H9 (cell line): Measurements from ENCODE around the gene OGFOD2. TPM values are rescaled to one million over a fixed set of nuclear protein-coding genes. Genes with fewer than 3 reads are reported as not detected.

Experiments
- DNase-seq: peaks from one replicate; pipeline ENCODE4 v3.0.0-alpha.2; 2017
- H2AFZ ChIP-seq: one replicate; pipeline ENCODE4 v1.6.1; 2013; ENCODE audit warnings: mild to moderate bottlenecking, low read length, control low read depth, moderate library complexity
- H2AK5ac ChIP-seq: 2 replicates; pipeline ENCODE4 v1.6.1; 2013; ENCODE audit warnings: low read length, control low read depth, mixed read lengths; ENCODE audit not compliant: insufficient read length
- H2BK120ac ChIP-seq: one replicate; pipeline ENCODE4 v1.6.1; 2013; ENCODE audit warnings: low read depth, mild to moderate bottlenecking, low read length, control low read depth, inconsistent platforms; ENCODE audit not compliant: poor library complexity, severe bottlenecking
- H2BK12ac ChIP-seq: 2 replicates; pipeline ENCODE4 v1.6.1; 2013; ENCODE audit warnings: low read length, control low read depth, mixed read lengths, low read depth; ENCODE audit not compliant: insufficient read length
- H2BK15ac ChIP-seq: 2 replicates; pipeline ENCODE4 v1.6.1; 2013; ENCODE audit warnings: low read depth, low read length, control low read depth
- H2BK20ac ChIP-seq: one replicate; pipeline ENCODE4 v1.6.1; 2013; ENCODE audit warnings: low read depth, mild to moderate bottlenecking, low read length, control low read depth, inconsistent platforms; ENCODE audit not compliant: poor library complexity, severe bottlenecking
- H2BK5ac ChIP-seq: 2 replicates; pipeline ENCODE4 v1.6.1; 2013; ENCODE audit warnings: low read length, control low read depth, mixed read lengths; ENCODE audit not compliant: insufficient read length
- H3K14ac ChIP-seq: 2 replicates; pipeline ENCODE4 v1.6.1; 2013; ENCODE audit warnings: low read length, control low read depth; ENCODE audit not compliant: insufficient read depth
- H3K18ac ChIP-seq: 2 replicates; pipeline ENCODE4 v1.6.1; 2013; ENCODE audit warnings: low read depth, mild to moderate bottlenecking, mixed read lengths, low read length, control low read depth; ENCODE audit not compliant: insufficient read length
- H3K23ac ChIP-seq: 2 replicates; pipeline ENCODE4 v1.6.1; 2013; ENCODE audit warnings: low read length, control low read depth, mixed read lengths, low read depth; ENCODE audit not compliant: insufficient read length
- H3K23me2 ChIP-seq: 2 replicates; pipeline ENCODE4 v1.6.1; 2013; ENCODE audit warnings: low read depth, mild to moderate bottlenecking, mixed read lengths, low read length, control low read depth; ENCODE audit not compliant: insufficient read length, poor library complexity, severe bottlenecking
- H3K27ac ChIP-seq: 2 replicates; pipeline ENCODE4 v1.5.1; 2013; ENCODE audit warnings: low read length, control low read depth, mixed read lengths, low read depth; ENCODE audit not compliant: insufficient read length
- H3K27me3 ChIP-seq: 2 replicates; pipeline ENCODE4 v1.6.1; 2013; ENCODE audit warnings: low read length, control low read depth, inconsistent platforms; ENCODE audit not compliant: insufficient read depth
- H3K4ac ChIP-seq: 2 replicates; pipeline ENCODE4 v1.6.1; 2013; ENCODE audit warnings: low read depth, mild to moderate bottlenecking, control low read depth, inconsistent platforms, low read length, moderate library complexity
- H3K4me1 ChIP-seq: 2 replicates; pipeline ENCODE4 v1.6.1; 2013; ENCODE audit warnings: low read length, control low read depth, inconsistent platforms; ENCODE audit not compliant: insufficient read depth
- H3K4me2 ChIP-seq: 2 replicates; pipeline ENCODE4 v1.6.1; 2013; ENCODE audit warnings: low read length, control low read depth, mixed read lengths; ENCODE audit not compliant: insufficient read length, insufficient read depth
- H3K56ac ChIP-seq: 2 replicates; pipeline ENCODE4 v1.6.1; 2013; ENCODE audit warnings: low read depth, mild to moderate bottlenecking, mixed read lengths, low read length, control low read depth; ENCODE audit not compliant: insufficient read length
- H3K79me1 ChIP-seq: 2 replicates; pipeline ENCODE4 v1.6.1; 2013; ENCODE audit warnings: low read depth, mild to moderate bottlenecking, moderate library complexity, low read length, control low read depth, inconsistent platforms; ENCODE audit not compliant: insufficient read depth, poor library complexity, severe bottlenecking
- H3K79me2 ChIP-seq: 2 replicates; pipeline ENCODE4 v1.6.1; 2013; ENCODE audit warnings: low read length, control low read depth, inconsistent platforms; ENCODE audit not compliant: insufficient read depth
- H3K9ac ChIP-seq: 2 replicates; pipeline ENCODE4 v1.6.1; 2013; ENCODE audit warnings: low read length, control low read depth, mixed read lengths; ENCODE audit not compliant: insufficient read length; ENCODE audit errors: extremely low read depth
- H3K9me3 ChIP-seq: one replicate; pipeline ENCODE4 v1.6.1; 2013; ENCODE audit warnings: low read depth, low read length, inconsistent platforms; ENCODE audit not compliant: control insufficient read depth
- H3T11ph ChIP-seq: one replicate; pipeline ENCODE4 v1.6.1; 2013; ENCODE audit warnings: mild to moderate bottlenecking, low read length, control low read depth, inconsistent platforms
- H4K20me1 ChIP-seq: one replicate; pipeline ENCODE4 v1.6.1; 2013; ENCODE audit not compliant: control insufficient read depth, insufficient read length, insufficient read depth
- H4K5ac ChIP-seq: 2 replicates; pipeline ENCODE4 v1.6.1; 2013; ENCODE audit warnings: low read depth, mild to moderate bottlenecking, mixed read lengths, low read length, control low read depth; ENCODE audit not compliant: insufficient read length
- H4K8ac ChIP-seq: replicated peaks from 2 replicates; pipeline ENCODE4 v1.6.1; 2013; ENCODE audit warnings: low read length, control low read depth, mixed read lengths, low read depth; ENCODE audit not compliant: insufficient read length
- H4K91ac ChIP-seq: 2 replicates; pipeline ENCODE4 v1.6.1; 2013; ENCODE audit warnings: low read depth, mild to moderate bottlenecking, moderate library complexity, mixed read lengths, low read length, control low read depth; ENCODE audit not compliant: insufficient read length
- H3K27ac Mint-ChIP-seq, 3 experiments: 2 replicates in 2 of 3; 3 replicates in 1 of 3; pipeline ENCODE4 v1.8.0; 2020 to 2021; ENCODE audit warnings: mixed read lengths in 3 of 3, mild to moderate bottlenecking in 1 of 3, moderate library complexity in 1 of 3
- H3K27me3 Mint-ChIP-seq: 2 replicates; pipeline ENCODE4 v1.8.0; 2021; ENCODE audit warnings: low read depth, mild to moderate bottlenecking, moderate library complexity, mixed read lengths
- H3K36me3 Mint-ChIP-seq, 3 experiments: 2 replicates in 2 of 3; 3 replicates in 1 of 3; pipeline ENCODE4 v1.8.0; 2020 to 2021; ENCODE audit warnings: low read depth in 3 of 3, mixed read lengths in 3 of 3; ENCODE audit not compliant: insufficient read depth in 1 of 3
- H3K4me1 Mint-ChIP-seq, 2 experiments: 2 replicates each; pipeline ENCODE4 v1.8.0; 2020; ENCODE audit warnings: mixed read lengths in 2 of 2
- H3K4me3 Mint-ChIP-seq, 2 experiments: 2 replicates in 1 of 2; 3 replicates in 1 of 2; pipeline ENCODE4 v1.8.0; 2020 to 2021; ENCODE audit warnings: mild to moderate bottlenecking in 2 of 2, mixed read lengths in 2 of 2, moderate library complexity in 1 of 2
- H3K9me3 Mint-ChIP-seq, 2 experiments: 2 replicates in 1 of 2; 3 replicates in 1 of 2; pipeline ENCODE4 v1.8.0; 2020; ENCODE audit warnings: mild to moderate bottlenecking in 2 of 2, mixed read lengths in 2 of 2, moderate library complexity in 1 of 2
- CTCF ChIP-seq: fragments of 200-600 bp; sonication (generic); conservative IDR thresholded peaks from 3 replicates; pipeline ENCODE4 v1.8.0; 2021; ENCODE audit warnings: antibody characterized with exemption, mild to moderate bottlenecking
- WGBS: extraction: QIAGEN DNeasy Blood & Tissue Kit; methylation state at CpG from one replicate; pipeline ENCODE4 v1.1.7; 2013; ENCODE audit warnings: missing lambda C conversion rate, low lambda C conversion rate, mixed read lengths; ENCODE audit not compliant: insufficient read length; ENCODE audit errors: extremely low coverage; 5-methylcytosine and 5-hydroxymethylcytosine counted together
- total RNA-seq: library from RNA; stranded (reverse); gene quantifications from 2 replicates; pipeline ENCODE4 v1.2.1, GENCODE V29; 2021

OGFOD2 gene
- total RNA-seq, 1 experiment from 2014 or later = 14.7 TPM

- DNase-seq = no peak
- H3K79me2 ChIP-seq = no peaks in the 10 kb centered on the region
- H3K4me1 ChIP-seq = peaks cover 8% of the 10 kb centered on the region; the same call in 1 of the 2 replicates
Observed at GRCh38 chr12:122979908-122980182, 4.8 kb downstream of the OGFOD2 start.

More at GRCh38 chr12:122979908-122980182, 4.8 kb downstream of the OGFOD2 start:
- peak overlapping the region; percentile 79 for H3K4me2 ChIP-seq
- no peak overlapping the region for H2AK5ac ChIP-seq
- H4K8ac ChIP-seq = no peak overlapping the region
- no peak overlapping the region for H2BK20ac ChIP-seq
- no peaks in the 10 kb centered on the region for H3K27me3 Mint-ChIP-seq
- peak overlapping the region; percentile 88 to 93 for H3K4me3 Mint-ChIP-seq
- no peak overlapping the region for H4K91ac ChIP-seq
- peak overlapping the region; percentile 65 for H3K18ac ChIP-seq
- H3K27ac ChIP-seq = no peak overlapping the region
- H2BK15ac ChIP-seq = no peak overlapping the region
- TF ChIP-seq CTCF = no peak
- H3K9ac ChIP-seq = peak overlapping the region; percentile 62
- H4K5ac ChIP-seq = no peak overlapping the region
- no peak overlapping the region for H3K23ac ChIP-seq
- no peaks in the 10 kb centered on the region for H3K9me3 Mint-ChIP-seq
- H4K20me1 ChIP-seq = no peaks in the 10 kb centered on the region
- no peaks in the 10 kb centered on the region for H3K9me3 ChIP-seq
- H2AFZ ChIP-seq = no peak overlapping the region
- no peak overlapping the region for H2BK5ac ChIP-seq
- H2BK12ac ChIP-seq = no peak overlapping the region
- H3T11ph ChIP-seq = no peak overlapping the region
- H3K56ac ChIP-seq = no peak overlapping the region
- 0 out of 2 replicates have a peak overlapping the region, but pooled peaks have one; percentile 84 for H3K14ac ChIP-seq
- no peak overlapping the region for H3K4ac ChIP-seq
- peaks cover 18 to 41% of the 10 kb centered on the region in 2 experiments for H3K4me1 Mint-ChIP-seq
- no peaks in the 10 kb centered on the region for H3K27me3 ChIP-seq
- H3K36me3 Mint-ChIP-seq = peaks cover 0 to 20% (median 8%) of the 10 kb centered on the region in 3 experiments; a peak in 4 of 7 replicates
- peak overlapping the region in 2 of 3 experiments; percentile 85; a peak in 2 of 7 replicates for H3K27ac Mint-ChIP-seq
- H3K79me1 ChIP-seq = no peaks in the 10 kb centered on the region
- H3K23me2 ChIP-seq = peaks cover 20% of the 10 kb centered on the region
- no peak overlapping the region for H2BK120ac ChIP-seq
- WGBS = no CpG with 5 or more reads among the region's 7 CpGs
